Ovary (tissue), 9 donors: ENCODE results near the gene MDH1. TPM values are rescaled to one million over a fixed set of nuclear protein-coding genes. Genes with fewer than 3 reads are reported as not detected.
"Not testable (repeated sequence)": the region's sequence is repeated elsewhere in the genome, so short reads cannot be mapped to it uniquely, and the experiment has no call there.

Experiments
- DNase-seq, 5 donors: peaks; one replicate each; pipeline ENCODE4 v3.0.0-alpha.2; 2019 to 2020
- H3K27ac ChIP-seq, 2 donors: fragments of 200-600 bp; one replicate each; pipeline versions ENCODE4 v1.5.1 to v1.8.0; 2019 to 2022
- H3K27me3 ChIP-seq: fragments of 200-600 bp; one replicate; pipeline ENCODE4 v1.8.0; 2022
- H3K36me3 ChIP-seq: fragments of 200-600 bp; sonication (generic); one replicate; pipeline ENCODE4 v1.5.1; 2019
- H3K4me1 ChIP-seq: one replicate; pipeline ENCODE4 v1.8.1; 2013; ENCODE audit warnings: mild to moderate bottlenecking, moderate library complexity; ENCODE audit not compliant: insufficient read depth
- H3K4me3 ChIP-seq: fragments of 200-600 bp; sonication (generic); one replicate; pipeline ENCODE4 v1.5.1; 2017
- H3K9me3 ChIP-seq, 2 donors: fragments of 200-600 bp in 1 of 2; sonication (generic) in 1 of 2; one replicate each; pipeline versions ENCODE4 v1.5.1 to v1.8.1; 2013 to 2019; ENCODE audit warnings: mild to moderate bottlenecking in 1 of 2, moderate library complexity in 1 of 2
- EP300 ChIP-seq: sonication (generic); formaldehyde crosslinking; IDR thresholded peaks from one replicate; pipeline ENCODE4 v1.6.1; 2017; ENCODE audit warnings: antibody characterized with exemption
- POLR2A ChIP-seq: fragments of 450-650 bp; IDR thresholded peaks from one replicate; pipeline ENCODE4 v1.6.1; 2017; ENCODE audit warnings: antibody characterized with exemption, mild to moderate bottlenecking, moderate library complexity
- WGBS, 3 donors: extraction: QIAGEN DNeasy Blood & Tissue Kit in 1 of 3; methylation state at CpG; one replicate each; pipeline versions ENCODE4 v1.1.5 to v1.1.7; 2013 to 2017; 5-methylcytosine and 5-hydroxymethylcytosine counted together
- intact Hi-C, 4 donors: fragments of 100-400 bp; cut with DNase I; formaldehyde crosslinking; loops; one replicate each; pipeline versions ENCODE4 v1.11.0 to v1.15.1; 2022 to 2023
- polyA plus RNA-seq, 2 donors: library from polyadenylated mRNA; stranded (reverse); fragments of 200-250 nt in 1 of 2; fragments of 350-450 nt in 1 of 2; fragmentation: Illumina TruSeq in 1 of 2; extraction: RNeasy Lipid Tissue Mini Kit (QIAGEN cat#74804) in 1 of 2; gene quantifications; one replicate each; pipeline ENCODE4 v1.2.3, GENCODE V29; 2013 to 2014
- total RNA-seq, 7 donors: library from RNA; depleted of rRNA in 2 of 7; stranded (reverse); fragments of >200 nt in 2 of 7; fragmentation: NEBNext Ultra II Directional in 3 of 7; extraction: Animal tissue kit (Norgen Biotek cat#: 25700) in 3 of 7; gene quantifications; one replicate each; pipeline versions ENCODE4 v1.1.0 to v1.2.4, GENCODE V29; 2016 to 2023
- TF ChIP-seq, protein P1 (sequence below), 3 donors: fragments of 450-650 bp in 2 of 3; fragments of 200-600 bp in 1 of 3; IDR thresholded peaks; one replicate each; pipeline versions ENCODE4 v1.5.1 to v1.8.0; 2016 to 2022; ENCODE audit warnings: antibody characterized with exemption in 3 of 3, mild to moderate bottlenecking in 1 of 3
- donor health status: DM: no; HTN: no; CAD: no; lungs with moderate emphysema.
- donor health status: DM: no; HTN: no; CAD: no.
- donor health status: Bipolar disorder and iron deficiency.
- donor health status: DM: yes; HTN: yes; CAD: no.
- donor health status: DM: no; HTN: no; CAD: no.
- donor health status: DM: yes; HTN: yes; CAD: no.

MDH1 gene
- total and polyA plus RNA-seq, 9 donors = 72.3 to 126 (median 87.1) TPM

DNA sequence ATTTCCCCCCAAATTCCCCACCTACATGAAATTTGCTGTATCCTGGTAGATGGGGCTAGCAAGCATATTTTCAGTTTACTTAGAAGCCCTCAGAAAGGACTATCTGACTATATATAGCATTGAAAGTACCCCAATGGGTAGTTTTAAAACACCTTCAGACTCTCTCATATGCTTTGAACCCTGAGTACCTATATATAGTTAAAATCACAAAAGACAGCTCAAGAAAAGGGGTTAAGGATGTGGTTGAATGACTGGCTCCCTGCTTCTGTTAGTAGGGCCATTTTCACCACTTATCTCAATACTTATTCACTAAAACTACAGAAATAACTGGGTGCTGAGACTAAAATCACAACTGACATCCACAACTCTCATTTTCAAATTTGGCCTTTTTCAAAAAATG is 19.0 kb upstream of the MDH1 start:
- H3K4me3 ChIP-seq = no peak overlapping the region
- TF ChIP-seq, protein P1, sequence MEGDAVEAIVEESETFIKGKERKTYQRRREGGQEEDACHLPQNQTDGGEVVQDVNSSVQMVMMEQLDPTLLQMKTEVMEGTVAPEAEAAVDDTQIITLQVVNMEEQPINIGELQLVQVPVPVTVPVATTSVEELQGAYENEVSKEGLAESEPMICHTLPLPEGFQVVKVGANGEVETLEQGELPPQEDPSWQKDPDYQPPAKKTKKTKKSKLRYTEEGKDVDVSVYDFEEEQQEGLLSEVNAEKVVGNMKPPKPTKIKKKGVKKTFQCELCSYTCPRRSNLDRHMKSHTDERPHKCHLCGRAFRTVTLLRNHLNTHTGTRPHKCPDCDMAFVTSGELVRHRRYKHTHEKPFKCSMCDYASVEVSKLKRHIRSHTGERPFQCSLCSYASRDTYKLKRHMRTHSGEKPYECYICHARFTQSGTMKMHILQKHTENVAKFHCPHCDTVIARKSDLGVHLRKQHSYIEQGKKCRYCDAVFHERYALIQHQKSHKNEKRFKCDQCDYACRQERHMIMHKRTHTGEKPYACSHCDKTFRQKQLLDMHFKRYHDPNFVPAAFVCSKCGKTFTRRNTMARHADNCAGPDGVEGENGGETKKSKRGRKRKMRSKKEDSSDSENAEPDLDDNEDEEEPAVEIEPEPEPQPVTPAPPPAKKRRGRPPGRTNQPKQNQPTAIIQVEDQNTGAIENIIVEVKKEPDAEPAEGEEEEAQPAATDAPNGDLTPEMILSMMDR (IDR thresholded peaks at IDR 0.05) = no peak
- TF ChIP-seq POLR2A (no peak), EP300 (no peak)
- H3K27ac ChIP-seq = no peak overlapping the region
- intact Hi-C loops = no loop called here
- H3K36me3 ChIP-seq = no peaks in the 10 kb centered on the region
- H3K27me3 ChIP-seq = no peaks in the 10 kb centered on the region
- H3K4me1 ChIP-seq = no peaks in the 10 kb centered on the region
- DNase-seq = no peak
- no peaks in the 10 kb centered on the region for H3K9me3 ChIP-seq

DNA sequence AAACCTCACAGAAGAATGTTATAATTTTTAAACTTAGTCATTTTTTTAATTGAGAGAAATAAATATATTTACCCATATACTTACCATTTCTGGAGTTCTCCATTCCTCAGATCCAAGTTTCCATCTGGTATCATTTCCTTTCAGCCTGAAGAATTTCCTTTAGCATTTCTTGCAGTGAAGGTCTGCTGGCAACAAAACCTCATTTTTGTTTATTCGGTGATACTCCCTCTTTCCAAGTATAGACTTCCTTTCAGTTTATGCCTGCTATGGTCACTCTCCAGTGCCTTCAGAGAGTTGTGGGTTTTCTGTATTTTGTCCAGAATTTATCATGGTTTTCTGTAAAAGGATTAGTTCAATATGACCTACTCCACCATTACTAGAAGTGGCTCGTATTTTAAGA is 17.5 kb upstream of the MDH1 start:
- no peak overlapping the region for H3K27ac ChIP-seq
- DNase-seq = no peak
- TF ChIP-seq EP300 (no peak), POLR2A (no peak)
- TF ChIP-seq, protein P1 (IDR thresholded peaks at IDR 0.05) = no peak
- 48 to 70% (median 58%) methylated on average over 2 of the region's 2 CpGs for WGBS, 3 donors
- H3K27me3 ChIP-seq = no peaks in the 10 kb centered on the region
- no peaks in the 10 kb centered on the region for H3K4me1 ChIP-seq
- intact Hi-C loops = no loop called here
- no peaks in the 10 kb centered on the region for H3K36me3 ChIP-seq
- no peak overlapping the region for H3K4me3 ChIP-seq
- H3K9me3 ChIP-seq = no peaks in the 10 kb centered on the region

DNA sequence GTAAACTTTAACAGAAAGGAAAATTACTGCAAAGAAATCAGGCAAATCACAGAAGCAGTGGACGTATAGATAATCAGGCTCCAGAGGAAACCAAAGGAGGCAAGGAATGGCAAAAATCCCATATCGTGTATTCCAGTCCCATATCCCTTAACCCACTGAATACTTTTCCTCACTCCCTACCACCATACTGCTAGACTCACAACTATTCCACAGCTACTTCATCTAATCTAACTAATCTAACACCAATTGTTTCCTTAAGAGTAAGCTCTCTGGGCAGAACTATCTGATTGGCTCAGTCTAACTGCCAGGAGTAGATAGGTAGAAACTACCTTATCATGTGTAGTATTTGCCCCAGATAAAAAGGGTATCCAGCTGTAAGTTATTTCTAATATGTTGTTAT is 16.8 kb upstream of the MDH1 start:
- Histone ChIP-seq H3K9me3 (no peaks in the 10 kb centered on the region), H3K27me3 (no peaks in the 10 kb centered on the region), H3K36me3 (no peaks in the 10 kb centered on the region), H3K4me3 (no peak overlapping the region), H3K27ac (no peak overlapping the region), H3K4me1 (no peaks in the 10 kb centered on the region)
- DNase-seq = no peak
- 94 to 97% (median 95%) methylated on average over 2 of the region's 2 CpGs for WGBS, 3 donors
- TF ChIP-seq EP300 (no peak), POLR2A (no peak)
- TF ChIP-seq, protein P1 (IDR thresholded peaks at IDR 0.05) = no peak
- intact Hi-C loops = no loop called here

DNA sequence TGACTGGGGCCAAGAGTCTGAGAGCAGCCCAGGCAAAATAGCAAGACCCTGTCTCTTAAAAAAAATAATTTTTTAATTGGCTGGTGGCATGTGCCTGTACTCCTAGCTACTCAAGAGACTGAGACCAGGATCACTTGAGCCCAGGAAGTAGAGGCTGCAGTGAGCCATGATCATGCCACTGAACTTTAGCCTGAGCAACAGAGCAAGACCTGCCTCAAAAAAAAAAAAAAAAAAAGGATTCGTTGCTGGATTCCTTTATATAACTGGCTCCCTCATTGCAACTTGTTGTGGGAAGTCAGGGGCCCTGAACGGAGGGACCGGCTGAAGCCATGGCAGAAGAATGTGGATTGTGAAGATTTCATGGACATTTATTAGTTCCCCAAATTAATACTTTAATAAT is 15.7 kb upstream of the MDH1 start:
- intact Hi-C loops = not testable (repeated sequence)

DNA sequence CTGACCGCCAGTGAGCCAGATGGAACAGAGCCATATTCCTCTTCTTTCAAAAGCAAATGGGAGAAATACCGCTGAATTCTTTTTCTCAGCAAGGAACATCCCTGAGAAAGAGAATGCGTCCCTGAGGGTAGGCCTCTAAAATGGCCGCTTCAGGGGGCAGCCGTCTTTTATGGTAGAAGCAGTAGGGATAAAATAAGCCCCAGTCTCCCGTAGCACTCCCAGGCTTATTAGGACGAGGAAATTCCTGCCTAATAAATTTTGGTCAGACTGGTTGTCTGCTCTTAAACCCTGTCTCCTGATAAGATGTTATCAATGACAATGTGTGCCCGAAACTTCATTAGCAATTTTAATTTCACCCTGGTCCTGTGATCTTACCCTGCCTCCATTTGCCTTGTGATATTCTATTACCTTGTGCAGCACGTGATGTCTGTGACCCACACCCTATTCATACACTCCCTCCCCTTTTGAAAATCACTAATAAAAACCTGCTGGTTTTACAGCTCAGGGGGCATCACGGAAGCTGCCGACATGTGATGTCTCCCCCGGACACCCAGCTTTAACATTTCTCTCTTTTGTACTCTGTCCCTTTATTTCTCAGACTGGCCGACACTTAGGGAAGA is 14.9 kb upstream of the MDH1 start:
- intact Hi-C loops = not testable (repeated sequence)

More for the DNA sequence above, 15.7 kb upstream of the MDH1 start:
- not testable (repeated sequence) for H3K4me1 ChIP-seq, H3K4me3 ChIP-seq, H3K9me3 ChIP-seq, H3K36me3 ChIP-seq, H3K27me3 ChIP-seq, H3K27ac ChIP-seq, DNase-seq
- WGBS, 3 donors = 96 to 98% (median 96%) methylated on average over 3 of the region's 3 CpGs

More for the DNA sequence above, 14.9 kb upstream of the MDH1 start:
- H3K27me3 ChIP-seq, H3K36me3 ChIP-seq, H3K4me3 ChIP-seq, H3K27ac ChIP-seq, DNase-seq, H3K4me1 ChIP-seq, H3K9me3 ChIP-seq: not testable (repeated sequence)
- WGBS, 3 donors = 95 to 97% (median 96%) methylated on average over 13 of the region's 13 CpGs
